NB4 (cell line): ENCODE data around the gene FAN1.

Source experiments
- CTCF ChIP-seq: IDR thresholded peaks from one replicate; pipeline ENCODE4 v1.5.1; 2012; ENCODE audit warnings: low read depth, low read length
- POLR2A ChIP-seq: IDR thresholded peaks from 2 replicates; pipeline ENCODE4 v1.6.1; 2011; ENCODE audit warnings: mild to moderate bottlenecking; ENCODE audit not compliant: insufficient read length; ENCODE audit errors: extremely low read depth

GRCh38 chr15:30877070-30877469, 26.6 kb upstream of the FAN1 start:
- TF ChIP-seq CTCF (no peak), POLR2A (no peak)
